GM19043 (cell line): ENCODE data around the gene MKRN2.
"Not testable (repeated sequence)": the region's sequence is repeated elsewhere in the genome, so short reads cannot be mapped to it uniquely, and the experiment has no call there.

Source experiments
- ATAC-seq: cut with Tn5 transposase; IDR thresholded peaks from one replicate; pipeline ENCODE4 v1.9.1; 2021; ENCODE audit warnings: low read depth; ENCODE audit not compliant: unreplicated experiment

Gene MKRN2

DNA sequence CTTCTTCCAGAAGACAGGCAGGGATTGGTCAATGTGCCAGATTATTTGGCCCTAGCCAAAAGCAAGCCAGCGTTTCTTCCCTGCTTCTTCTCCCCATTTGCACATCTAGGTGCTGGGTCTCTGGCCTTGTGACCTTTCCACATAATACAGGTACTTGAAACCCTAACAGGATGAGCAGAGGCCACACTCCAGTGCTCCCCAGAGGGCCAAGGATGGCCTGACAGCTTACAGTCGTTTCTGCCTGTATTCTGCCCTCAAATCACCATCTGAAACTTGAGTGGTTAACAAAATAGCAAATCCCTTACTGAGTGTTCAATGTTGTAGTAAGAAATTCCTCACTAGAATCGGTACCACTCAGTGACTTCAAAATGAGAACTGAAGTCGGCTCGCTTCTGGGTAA lies 29.1 kb downstream of the MKRN2 start:
- peak; percentile 48 for ATAC-seq

DNA sequence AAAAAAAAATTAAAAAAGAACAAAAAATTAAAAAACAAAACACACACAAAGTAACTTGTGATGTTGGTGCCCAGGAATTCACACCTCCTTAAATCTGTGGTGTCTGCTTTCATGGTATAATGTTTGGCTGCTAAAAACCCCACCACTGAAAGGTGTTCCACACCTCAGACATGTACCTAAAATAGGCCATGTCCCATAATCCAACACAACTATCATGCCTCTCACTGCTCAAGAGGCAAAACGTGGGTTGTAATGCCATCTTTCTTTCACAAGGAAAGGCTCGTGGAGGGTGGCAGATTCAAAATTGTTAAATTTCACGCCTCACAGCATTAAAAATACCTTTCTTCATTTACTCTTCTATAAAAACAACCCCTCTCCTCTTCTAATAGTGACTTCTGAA lies 29.5 kb downstream of the MKRN2 start:
- ATAC-seq = no peak

- ATAC-seq = no peak
These were observed 31.4 kb downstream of the MKRN2 start for GRCh38 chr3:12588039-12589009.

- ATAC-seq = no peak
These were observed 33.2 kb downstream of the MKRN2 start for GRCh38 chr3:12590096-12590495.

DNA sequence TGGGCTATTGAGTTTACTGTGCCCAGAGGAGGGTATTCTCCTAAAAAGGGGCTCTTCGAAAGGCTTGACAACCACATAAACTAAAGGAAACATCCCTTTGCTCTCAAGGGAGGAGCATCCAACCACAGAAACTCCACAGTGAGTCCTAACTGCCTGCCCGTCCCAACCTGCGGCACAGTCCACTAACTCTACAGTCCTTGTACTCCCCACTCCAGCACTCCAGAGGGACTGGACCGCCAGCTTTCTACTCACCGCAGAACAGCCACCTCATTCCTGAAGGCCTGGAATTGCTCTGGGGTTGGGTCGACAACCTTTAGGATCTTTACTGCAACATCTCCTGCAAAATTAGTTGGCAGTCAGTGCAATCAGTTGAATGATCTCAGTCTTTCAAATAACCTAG lies 34.6 kb downstream of the MKRN2 start:
- ATAC-seq = no peak

GRCh38 chr3:12591997-12592715 lies 35.3 kb downstream of the MKRN2 start:
- no peak for ATAC-seq

DNA sequence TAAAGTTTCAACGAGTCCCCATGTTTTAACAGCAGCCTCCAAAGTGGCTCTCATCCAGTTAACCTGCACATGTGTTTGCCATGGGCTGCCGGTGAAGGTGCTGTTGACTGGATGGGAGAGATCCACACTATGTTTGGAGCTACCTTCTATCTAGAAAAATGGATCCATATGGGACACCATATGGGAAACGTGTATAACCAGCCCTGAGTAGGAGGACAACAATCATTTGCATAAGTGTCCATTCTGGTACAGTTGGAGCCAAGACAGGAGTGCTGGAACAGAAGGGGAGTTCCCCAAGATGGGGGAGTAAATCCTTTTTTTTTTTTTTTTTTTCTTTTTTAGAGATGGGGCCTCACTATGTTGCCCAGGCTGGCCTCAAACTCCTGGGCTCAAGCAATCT lies 36.6 kb downstream of the MKRN2 start:
- ATAC-seq = no peak

DNA sequence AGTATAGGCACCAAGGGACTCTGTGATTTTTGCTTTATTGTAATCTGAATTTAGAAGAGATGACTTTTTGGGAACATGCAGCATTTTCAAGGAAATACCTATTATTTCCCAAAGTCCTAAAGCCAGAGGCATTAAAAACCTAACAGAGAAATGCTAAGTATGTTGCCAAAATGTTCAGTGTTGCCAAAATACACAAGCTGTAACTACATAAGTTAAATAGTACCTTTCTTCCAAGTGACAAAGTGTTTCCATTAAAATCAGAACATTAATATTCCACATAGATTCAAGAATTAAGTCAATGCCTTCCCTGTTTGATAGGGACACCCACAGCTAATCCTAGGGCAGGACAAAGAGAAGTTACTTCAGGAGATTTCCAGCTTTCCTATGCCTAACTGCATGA lies 42.0 kb downstream of the MKRN2 start:
- ATAC-seq = no peak

DNA sequence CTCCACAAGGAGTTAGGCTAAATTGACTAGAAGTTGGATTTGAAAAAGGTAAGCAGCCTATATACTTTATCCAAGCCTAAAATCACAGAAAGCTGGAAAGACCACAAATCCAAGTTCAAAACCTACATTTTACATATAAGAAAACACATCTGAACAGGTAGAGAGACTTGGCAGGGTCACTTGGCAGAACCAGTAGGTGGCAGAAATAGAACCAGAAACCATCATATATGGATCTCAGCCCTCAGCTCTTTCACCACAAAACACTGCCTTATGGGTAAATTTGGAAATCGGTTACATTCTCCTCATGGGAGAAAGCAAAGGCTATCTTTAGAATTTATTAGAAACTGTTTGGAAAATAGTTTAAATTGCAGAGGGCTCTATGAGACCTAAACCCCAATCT lies 44.2 kb downstream of the MKRN2 start:
- no peak for ATAC-seq

DNA sequence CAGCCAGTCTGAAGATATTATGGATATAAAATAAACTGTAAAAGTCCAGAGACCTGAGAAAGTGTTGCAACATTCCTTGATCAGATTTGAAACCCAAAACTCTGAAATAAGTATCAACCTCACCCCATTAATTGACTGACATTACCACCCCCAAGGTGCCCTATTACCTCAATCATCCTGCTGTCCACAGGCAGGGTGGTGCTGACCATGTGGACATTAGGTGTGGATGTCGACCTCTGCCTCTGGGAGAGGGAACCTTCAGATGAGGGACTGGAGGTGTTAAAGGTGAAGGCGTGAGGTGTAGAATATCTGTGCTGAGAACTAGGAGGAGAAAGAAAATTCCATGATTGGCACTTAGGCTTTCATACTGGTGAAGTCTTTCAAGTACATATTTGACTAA lies 47.1 kb downstream of the MKRN2 start:
- ATAC-seq = no peak

DNA sequence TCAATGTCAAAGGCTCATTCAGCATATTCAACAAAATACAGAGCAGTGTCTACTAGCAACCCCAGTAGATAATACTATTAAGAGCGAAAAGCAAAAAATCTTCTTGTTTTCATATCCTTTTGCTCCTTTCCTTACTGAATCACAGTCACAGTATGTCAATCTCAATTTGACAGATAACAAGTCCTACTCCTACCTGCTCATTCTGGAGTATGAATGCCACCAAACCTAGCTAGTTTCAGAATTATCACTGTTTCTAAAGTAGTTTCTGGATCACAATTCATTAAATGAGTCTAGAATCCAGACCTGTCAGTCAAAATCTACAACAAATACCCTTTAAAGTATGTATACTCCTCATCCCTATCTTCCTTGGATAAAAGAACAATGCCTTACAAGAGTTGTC lies 51.5 kb downstream of the MKRN2 start:
- no peak for ATAC-seq

DNA sequence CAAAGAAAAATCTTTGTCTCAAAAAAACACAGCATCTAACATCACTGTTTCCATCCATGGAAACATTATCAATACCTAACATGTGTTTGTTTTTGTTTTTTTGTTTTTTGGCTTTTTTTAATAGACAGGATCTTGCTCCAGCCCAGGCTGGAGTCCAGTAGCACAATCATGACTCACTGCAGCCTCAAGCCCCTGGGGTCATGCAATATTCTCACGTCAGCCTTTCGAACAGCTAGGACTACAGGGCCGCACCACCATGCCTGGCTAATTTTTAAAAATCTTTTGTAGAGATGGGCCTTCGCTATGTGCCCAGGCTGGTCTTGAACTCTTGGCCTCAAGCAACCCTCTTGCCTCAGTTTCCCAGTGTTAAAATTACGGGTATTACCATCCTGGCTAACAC lies 54.2 kb downstream of the MKRN2 start:
- no peak for ATAC-seq

- ATAC-seq = no peak
These were observed 55.8 kb downstream of the MKRN2 start for GRCh38 chr3:12612514-12613226.

DNA sequence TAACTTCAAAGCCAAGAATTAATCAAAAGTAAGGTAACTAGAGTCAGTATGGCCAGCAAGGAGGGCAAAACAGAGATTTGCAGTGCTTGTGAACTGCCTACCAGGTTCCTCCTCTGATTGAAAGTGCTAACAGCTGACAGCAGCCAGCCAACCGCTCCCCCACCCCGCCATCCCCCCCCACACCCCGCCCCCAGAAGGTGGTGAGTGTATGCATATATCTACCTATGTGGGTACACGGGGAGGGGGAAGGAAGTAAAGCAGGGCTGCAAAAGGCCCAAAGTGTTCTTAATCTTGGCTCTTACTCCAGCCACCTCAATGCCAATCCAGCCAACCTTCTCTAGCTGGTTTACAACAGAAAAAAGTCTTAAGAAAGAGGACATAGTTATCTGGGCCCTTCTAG lies 56.4 kb downstream of the MKRN2 start:
- no peak for ATAC-seq

- ATAC-seq = no peak
These were observed 58.4 kb downstream of the MKRN2 start for GRCh38 chr3:12615266-12615665.

- ATAC-seq = no peak
These were observed 61.5 kb downstream of the MKRN2 start for GRCh38 chr3:12618426-12618825.

GRCh38 chr3:12620305-12620704 lies 63.4 kb downstream of the MKRN2 start:
- ATAC-seq = no peak

GRCh38 chr3:12620729-12621128 lies 63.8 kb downstream of the MKRN2 start:
- no peak for ATAC-seq

- no peak for ATAC-seq
These were observed 65.4 kb downstream of the MKRN2 start for GRCh38 chr3:12622335-12622734.

DNA sequence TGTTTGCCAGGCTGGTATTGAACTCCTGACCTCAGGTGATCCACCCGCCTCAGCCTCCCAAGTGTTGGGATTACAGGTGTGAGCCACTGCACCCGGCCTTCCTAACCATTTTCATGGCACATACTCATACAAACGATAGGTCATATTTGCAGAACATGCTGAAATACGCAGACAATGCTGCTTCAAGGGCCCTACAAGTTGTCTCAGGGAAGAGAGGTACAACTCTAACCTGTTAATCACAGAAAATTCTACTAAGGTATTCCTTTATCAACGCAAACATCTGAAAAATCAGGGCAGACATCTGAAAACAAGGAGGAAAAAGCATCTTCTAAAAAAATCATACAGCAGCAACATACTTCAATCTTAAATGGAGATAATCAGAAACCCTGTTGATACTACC lies 67.2 kb downstream of the MKRN2 start:
- no peak for ATAC-seq

GRCh38 chr3:12624964-12625363 lies 68.1 kb downstream of the MKRN2 start:
- not testable (repeated sequence) for ATAC-seq
